Activated CD4-positive, CD25-positive, alpha-beta regulatory T cell (primary cell): ENCODE data around the gene CLMN.

Source experiments
- DNase-seq, 4 experiments: peaks; one replicate each; lab custom pipeline; 2025; lab: John Stamatoyannopoulos, UW

Gene CLMN

GRCh38 chr14:95237958-95238340, 81.8 kb downstream of the CLMN start:
- DNase-seq, result no peak

- no peak for DNase-seq
Measured at GRCh38 chr14:95237121-95237957, 82.4 kb downstream of the CLMN start.

- no peak for DNase-seq
Measured at GRCh38 chr14:95236221-95236620, 83.5 kb downstream of the CLMN start.

DNA sequence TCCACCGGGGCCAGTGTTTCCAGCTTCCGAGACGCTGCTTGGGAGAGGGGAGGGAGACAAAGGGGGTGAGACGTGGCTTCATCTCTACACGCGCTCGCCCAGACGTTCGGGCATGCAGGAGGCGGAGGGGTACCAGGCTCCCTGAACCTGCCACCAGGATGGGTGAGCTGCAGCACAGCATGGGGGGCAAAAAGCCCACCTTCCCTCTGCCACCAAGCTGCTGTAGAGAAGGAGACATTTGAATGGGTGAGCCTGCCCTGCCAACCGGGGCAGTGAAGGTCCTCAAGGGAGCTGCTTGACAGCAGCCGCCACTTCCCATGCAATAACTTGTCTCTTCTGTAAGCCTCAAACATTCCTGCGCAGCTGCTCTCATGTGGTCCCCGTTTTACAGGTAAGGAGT, 83.9 kb downstream of the CLMN start:
- DNase-seq, result no peak

DNA sequence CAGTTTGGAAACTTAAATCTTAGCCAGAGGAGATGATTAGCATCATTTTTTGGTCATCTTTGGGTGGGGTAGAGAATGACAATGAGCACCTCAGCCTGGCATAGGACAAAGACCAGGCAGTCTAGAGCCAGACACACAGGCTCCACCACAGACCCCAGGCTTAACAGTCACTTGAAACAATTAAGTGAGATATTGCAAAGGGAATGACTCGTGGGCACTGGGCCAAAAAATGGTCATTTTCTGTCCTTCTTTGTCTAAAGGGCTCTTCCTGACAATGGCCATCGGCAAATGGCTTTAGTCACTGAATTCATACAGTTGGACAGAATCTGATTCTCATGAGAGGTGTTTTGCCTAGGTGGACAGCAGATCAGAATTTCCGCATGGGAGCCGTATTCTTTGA, 84.4 kb downstream of the CLMN start:
- no peak for DNase-seq

GRCh38 chr14:95234426-95234825, 85.3 kb downstream of the CLMN start:
- DNase-seq, result no peak

DNA sequence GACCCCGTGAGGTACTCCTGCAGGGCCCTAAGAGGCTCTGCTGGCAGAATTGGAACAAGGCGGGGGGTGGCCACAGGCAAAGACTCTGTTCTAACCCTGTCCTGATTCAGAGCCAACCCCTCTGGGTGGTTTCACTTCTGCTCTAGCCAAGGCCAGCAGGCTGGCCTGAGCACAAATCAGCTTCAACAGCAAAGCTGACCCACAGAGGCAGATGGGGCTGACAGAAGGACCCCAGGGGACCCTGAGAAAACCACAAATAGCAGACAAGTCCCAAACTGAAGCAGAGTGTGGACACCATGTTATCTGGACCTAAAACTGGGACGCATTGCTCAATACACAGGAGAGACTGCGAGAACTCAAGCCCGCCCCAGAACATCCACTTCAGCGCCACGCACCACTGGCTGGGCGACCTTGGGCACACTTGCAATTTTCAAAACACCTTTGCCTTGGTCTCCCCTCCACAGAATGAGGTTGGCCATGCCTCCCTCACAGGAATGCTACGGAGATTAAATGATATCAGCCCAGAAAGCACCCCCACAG, 85.9 kb downstream of the CLMN start:
- no peak for DNase-seq

- no peak for DNase-seq
Measured at GRCh38 chr14:95232894-95233584, 86.7 kb downstream of the CLMN start.

- DNase-seq, result no peak
Measured at GRCh38 chr14:95231966-95232633, 87.6 kb downstream of the CLMN start.

DNA sequence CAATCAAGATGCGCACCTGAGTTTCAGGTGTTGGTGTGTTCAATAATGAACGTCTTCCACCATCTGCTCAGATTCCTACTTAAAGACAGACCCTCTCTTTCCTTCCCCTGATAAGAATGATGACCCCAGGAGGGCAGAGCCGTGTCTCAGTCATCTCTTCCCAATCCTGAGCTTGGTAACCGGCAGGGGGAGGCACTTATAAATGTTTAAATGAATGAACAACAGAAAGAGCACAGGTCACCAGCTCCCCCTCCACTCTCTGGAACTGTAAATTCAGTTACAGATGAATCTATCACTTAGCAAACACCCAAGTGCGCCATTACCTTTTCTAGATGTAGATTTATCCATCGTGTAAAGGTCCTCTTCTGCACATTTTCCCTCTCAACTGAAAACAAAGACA, 90.0 kb downstream of the CLMN start:
- no peak for DNase-seq

DNA sequence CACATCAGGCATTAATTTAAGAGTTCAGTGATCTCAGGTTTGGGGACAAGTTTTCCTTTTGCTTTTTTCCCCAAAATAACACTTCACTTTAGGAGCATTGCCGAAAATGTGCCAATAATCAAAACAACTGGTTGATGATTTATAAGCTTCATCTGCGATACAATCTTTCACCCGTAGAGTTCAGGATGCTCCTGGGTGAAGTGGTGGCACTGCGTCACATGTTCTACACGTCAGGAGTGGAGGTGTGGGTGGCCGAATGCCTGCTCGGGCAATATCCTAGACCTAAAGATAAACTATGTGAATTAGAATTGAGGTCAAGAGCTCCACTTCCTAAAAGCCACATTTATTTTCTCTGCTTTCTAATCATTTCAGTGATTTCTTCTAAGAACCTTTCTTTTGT, 91.5 kb downstream of the CLMN start:
- DNase-seq, result no peak

DNA sequence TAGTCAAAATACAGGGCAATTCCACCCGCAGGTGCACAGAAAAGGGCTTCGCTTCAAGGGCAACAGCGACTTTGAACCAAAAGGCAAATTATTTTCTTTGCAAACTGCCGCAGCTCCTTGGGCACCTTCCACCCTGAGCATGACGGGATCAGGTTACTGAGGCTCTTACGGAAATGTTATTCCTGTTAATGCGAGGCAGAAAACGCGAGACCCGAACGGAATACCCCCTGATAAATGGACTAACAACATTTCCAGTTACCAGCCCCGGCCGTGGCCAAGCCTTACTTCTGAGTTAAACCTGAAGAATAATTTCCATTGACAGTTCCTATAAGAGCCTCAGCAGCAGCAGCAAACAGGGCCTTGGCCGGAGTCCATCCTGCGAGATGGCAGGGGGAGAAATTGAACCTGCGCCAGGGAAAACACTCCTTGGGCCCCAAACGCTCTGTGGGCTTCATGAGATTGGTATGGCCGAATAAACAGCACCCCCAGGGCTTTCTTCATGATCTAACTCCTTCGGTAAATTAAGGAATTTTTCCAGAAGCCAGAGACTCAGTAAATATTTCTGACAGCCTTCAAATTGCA, 92.3 kb downstream of the CLMN start:
- no peak for DNase-seq

DNA sequence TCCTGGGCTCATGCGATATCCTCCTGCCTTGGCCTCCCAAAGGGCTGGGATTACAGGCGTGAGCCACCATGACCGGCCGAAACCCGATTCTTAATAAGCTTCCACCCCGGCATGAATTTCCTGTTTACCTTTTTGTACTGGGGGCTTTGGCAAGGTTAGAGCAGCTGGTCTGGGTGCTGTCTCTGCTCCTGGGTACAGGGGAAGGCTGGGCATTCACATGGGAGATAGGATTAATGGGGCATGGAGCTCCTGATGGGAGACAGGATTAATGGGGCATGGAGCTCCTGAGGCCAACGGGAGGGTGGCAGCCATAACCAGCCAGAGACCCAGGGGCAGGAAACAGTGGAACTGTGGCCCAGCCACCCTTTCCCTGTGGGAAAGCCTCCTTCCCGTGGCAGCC, 92.9 kb downstream of the CLMN start:
- no peak for DNase-seq

DNA sequence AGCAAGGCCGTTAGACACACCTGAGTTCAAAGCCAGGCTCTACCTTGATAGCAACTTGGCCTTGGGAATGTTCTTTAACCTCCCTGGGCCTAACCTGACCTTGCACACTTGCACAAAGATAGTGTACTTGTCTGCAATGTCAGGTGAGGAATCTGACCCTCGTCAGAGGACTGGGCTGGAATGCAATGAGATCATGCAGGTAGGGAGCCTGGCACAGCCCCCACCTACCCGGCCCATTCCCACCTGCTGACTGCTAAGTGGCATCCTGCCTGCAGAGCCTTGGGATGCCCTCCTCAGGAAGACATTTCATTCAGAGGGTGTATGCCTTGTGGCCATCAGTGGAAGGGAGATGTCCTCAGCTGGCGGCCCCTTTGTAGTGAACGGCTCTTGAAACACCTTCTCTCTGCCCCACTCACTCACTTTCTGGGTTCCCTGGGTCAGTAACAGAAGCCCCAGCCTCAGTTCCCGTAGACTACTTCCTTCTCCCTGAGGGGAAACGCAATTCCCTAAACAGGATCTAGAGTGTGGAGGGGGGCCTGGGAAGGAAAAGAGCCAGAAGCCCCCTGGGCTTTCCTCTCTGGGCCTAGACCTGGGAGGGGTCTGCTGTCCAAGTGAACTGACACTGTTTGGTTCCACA, 94.3 kb downstream of the CLMN start:
- DNase-seq, result no peak

- no peak for DNase-seq
Measured at GRCh38 chr14:95222870-95223398, 96.8 kb downstream of the CLMN start.

GRCh38 chr14:95222151-95222631, 97.5 kb downstream of the CLMN start:
- no peak for DNase-seq

DNA sequence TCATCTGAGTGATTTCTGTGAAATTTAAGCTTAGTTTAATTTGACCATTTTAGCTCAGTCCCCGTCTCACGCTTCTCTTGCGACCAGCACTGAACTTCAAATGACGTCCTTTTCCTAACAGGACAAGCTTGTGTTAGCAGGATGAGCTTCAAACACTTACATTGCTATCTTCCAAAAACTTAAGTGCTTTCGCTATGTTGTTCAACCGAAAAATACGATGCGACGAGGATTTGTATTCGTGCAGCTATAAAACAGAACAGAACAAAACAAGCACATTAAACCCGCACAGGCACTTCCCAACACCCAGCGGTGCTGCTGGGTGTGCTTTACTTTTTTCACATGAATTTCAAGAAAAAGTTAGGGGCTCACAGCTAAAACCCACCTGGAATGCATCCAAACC, 98.2 kb downstream of the CLMN start:
- no peak for DNase-seq

- no peak for DNase-seq
Measured at GRCh38 chr14:95220663-95221231, 99.0 kb downstream of the CLMN start.

DNA sequence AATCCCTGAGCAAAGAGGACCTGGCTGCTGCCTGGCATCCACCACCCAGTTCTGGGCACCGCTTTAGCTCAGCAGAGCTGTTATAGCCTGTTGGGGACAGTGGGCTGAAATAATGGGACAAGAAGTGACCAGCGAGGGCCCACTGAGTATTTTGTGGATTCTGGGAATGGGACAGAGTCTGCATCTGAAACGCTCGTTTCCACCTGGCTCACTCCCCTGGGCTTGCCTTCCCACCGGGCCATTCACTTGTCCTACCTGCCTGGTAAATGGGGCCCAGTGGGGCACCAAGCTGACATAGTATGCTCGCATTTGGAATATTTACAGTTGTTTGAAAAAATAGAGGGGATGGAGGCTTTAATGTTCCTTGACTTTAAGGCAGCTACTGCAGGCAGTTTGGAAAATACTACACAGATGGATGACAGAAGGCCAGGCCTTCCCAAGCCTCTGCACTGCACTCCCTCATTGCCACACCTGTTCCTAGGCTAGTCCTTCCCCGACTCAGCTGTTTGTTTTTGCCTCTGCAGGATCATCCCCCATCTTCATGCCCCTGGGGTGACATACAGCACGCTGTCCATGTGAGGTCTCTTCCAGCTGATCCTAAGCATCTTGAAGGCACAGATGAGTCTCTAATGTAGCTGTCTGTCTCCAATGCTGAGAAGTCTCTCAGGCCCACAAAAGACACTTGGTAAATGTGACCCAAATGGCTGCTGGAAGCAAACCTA, 101.1 kb downstream of the CLMN start:
- DNase-seq, result no peak

DNA sequence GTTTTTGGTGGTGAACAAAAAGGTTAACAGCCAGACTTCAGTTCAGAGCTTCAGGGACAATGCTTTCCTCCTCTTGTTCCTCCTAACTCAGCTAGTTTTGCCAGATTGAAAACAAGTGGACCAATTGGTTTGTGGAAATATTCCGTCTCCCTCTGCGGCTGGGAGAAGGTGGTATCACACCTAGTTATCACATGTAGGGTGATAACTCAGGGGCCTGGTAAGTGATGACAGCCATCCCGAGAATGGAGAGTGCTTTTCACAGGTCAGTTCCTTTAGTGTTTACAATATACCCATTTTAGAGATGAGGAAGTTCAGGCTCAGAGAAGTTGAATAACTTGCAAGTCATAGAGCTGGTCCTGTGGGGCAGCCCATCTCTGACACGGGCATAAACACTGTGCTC, 101.7 kb downstream of the CLMN start:
- DNase-seq, result no peak
